Epidermal melanocyte (primary cell): ENCODE results near the gene NUP153.
"Not testable (repeated sequence)": the region's sequence is repeated elsewhere in the genome, so short reads cannot be mapped to it uniquely, and the experiment has no call there.

Experiments
- DNase-seq: peaks from one replicate; pipeline ENCODE4 v3.0.0; 2011; ENCODE audit warnings: low spot score; ENCODE audit not compliant: insufficient read length

NUP153 gene

DNA sequence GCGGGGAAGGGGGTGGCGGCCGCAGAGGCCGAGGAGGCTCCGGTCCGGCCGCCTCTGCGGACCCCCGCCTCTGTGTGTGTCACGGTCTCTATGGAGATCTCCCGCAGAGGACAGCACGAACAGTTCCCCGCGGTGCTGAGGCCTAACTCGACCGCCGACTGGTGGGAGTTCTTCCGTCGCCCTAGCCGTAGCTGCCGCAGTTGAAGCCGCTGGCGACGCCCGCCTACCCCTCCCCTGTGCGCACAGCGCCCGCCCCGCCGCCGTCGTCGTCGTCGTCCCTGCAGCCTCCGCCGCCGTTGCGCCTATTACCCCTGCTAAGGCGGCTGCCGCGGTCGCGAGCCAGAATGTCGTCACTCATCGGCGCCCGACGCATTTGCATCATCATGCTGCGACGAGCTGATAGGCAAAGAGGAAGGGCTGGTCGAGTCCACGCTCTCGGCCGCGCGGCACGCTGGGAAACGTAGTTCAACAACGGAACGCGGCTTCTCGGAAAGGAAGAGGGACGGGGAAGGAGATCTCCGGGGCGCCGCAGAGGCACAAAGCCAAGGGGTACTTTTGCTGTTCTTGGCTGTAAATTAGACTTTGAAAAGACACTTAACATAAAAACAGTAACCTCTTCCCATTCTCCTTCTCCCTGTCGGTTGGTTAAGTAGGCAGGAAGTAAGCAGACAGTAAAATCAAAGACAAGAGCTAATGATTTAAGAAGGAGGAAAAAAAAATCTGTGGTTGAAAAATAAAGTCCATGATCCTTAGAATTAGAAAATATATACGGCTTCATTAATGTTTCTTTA is at the start of gene NUP153:
NUP153 (minus strand) TSS at position 346 of the 791 bp plus-strand sequence. CDS start 538 bp downstream, outside the sequence.
- DNase-seq, result peak; percentile 97

DNA sequence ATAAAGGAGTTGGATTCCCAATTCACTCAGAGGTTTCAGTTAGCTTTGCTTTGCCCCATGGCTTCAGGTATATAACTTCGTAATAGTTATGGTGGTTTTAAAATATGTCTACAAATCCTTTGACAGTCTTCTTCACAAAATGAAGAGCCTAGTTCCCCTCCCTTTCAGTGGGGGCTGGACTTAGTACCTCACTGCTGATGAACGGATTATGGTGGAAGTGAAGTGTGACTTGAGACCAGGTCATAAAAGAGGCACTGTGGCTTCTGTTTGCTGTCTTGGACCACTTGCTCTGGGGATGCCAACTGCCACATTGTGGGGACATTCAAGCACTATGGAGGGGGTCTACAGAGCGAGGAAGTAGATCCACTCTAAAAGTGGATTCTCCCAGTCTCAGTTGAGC is 47.5 kb upstream of the NUP153 start:
- DNase-seq, result no peak

GRCh38 chr6:17745324-17745723 is 38.6 kb upstream of the NUP153 start:
- not testable (repeated sequence) for DNase-seq

DNA sequence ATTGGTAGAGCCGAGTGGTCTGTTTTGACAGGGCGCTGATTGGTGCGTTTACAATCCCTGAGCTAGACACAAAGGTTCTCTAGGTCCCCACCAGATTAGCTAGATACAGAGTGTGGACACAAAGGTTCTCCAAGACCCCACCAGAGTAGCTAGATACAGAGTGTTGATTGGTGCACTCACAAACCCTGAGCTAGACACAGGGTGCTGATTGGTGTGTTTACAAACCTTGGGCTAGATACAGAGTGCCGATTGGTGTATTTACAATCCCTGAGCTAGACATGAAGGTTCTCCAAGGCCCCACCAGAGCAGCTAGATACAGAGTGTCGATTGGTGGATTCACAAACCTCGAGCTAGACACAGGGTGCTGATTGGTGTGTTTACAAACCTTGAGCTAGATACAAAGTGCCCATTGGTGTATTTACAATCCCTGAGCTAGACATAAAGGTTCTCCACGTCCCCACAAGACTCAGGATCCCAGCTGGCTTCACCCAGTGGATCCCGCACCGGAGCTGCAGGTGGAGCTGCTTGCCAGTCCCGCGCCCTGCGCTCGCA is 38.1 kb upstream of the NUP153 start:
- DNase-seq, result not testable (repeated sequence)

- DNase-seq, result no peak
Measured at GRCh38 chr6:17744019-17744756, 37.5 kb upstream of the NUP153 start.

DNA sequence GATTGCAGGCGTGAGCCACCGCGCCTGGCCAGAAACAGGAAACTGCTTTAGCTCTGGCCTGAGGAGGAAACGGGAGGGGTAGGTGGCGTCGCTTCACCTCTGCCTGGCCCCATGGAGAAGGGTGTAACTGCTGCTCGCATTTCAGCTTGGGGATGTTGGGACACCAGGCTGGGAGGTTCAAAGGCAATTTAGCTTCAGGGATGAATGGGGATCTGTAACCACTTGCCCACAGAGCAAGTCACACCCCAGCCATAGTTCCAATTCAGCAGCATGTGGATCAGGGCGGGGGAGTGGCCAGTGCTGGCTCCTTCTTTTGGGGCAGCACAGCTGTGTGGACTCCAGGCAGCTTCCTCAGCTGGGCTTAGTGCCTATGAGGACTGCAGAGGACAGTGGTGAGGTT is 34.8 kb upstream of the NUP153 start:
- DNase-seq, result no peak

GRCh38 chr6:17740559-17741220 is 34.0 kb upstream of the NUP153 start:
- no peak for DNase-seq

- no peak for DNase-seq
Measured at GRCh38 chr6:17737704-17738252, 31.1 kb upstream of the NUP153 start.

DNA sequence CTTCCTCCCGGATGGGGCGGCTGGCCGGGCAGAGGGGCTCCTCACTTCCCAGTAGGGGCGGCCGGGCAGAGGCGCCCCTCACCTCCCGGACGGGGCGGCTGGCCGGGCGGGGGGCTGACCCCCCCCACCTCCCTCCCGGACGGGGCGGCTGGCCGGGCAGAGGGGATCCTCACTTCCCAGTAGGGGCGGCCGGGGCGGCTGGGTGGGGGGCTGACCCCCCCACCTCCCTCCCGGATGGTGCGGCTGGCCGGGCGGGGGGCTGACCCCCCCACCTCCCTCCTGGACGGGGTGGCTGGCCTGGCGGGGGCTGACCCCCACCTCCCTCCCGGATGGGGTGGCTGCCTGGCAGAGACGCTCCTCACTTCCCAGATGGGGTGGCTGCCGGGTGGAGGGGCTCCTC is 28.6 kb upstream of the NUP153 start:
- not testable (repeated sequence) for DNase-seq

DNA sequence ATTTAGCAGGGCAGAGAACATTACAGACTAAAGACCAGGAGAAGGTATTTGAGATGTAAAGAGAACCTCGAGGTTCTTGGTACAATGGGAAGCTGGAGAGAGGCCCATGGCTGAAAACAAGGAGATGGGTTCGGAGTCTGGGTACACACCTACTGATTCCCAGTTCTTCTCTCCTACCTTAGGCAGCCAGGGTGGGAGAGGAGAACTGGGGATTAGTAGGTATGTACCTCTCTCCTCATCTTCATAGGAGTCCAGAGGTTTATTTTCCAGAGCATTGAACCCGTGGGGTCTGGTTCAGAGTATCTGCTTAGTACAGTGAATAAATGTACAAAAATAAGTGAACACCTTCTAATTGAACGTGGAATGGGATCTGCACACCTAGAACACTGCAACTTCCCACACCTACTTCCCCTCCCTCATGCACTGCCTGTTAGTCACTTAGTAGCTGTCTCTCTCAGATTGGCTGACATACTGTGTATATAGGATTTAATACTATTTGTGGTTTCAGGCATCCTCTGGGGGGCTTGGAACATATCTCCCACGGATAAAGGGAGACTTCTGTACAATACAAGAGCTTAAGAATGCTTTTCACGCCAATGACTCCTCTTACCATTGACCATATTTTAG is 23.5 kb upstream of the NUP153 start:
- DNase-seq, result no peak

GRCh38 chr6:17729223-17730077 is 22.7 kb upstream of the NUP153 start:
- no peak for DNase-seq

- no peak for DNase-seq
Measured at GRCh38 chr6:17728551-17729222, 22.0 kb upstream of the NUP153 start.

DNA sequence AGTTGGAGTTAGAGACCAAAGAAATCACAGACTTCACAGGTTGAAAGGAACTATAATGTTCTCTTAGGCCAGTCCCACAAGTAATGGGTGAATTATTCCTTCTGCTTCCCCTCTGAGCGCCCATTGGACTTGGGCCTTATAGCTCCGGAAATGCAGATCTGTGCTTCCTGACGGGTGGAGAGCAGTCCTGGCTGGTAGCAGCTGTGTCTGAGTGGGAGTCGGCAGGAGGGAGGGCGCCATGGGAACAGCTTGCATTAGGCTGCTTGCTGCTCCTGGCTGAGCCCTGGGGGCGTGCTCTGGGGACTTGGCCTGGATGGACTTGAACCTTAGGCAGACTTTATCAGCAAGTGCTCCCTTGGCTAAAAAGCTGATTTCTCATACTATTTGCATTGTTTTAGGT is 18.4 kb upstream of the NUP153 start:
- DNase-seq, result no peak

- DNase-seq, result no peak
Measured at GRCh38 chr6:17724341-17724740, 17.6 kb upstream of the NUP153 start.

DNA sequence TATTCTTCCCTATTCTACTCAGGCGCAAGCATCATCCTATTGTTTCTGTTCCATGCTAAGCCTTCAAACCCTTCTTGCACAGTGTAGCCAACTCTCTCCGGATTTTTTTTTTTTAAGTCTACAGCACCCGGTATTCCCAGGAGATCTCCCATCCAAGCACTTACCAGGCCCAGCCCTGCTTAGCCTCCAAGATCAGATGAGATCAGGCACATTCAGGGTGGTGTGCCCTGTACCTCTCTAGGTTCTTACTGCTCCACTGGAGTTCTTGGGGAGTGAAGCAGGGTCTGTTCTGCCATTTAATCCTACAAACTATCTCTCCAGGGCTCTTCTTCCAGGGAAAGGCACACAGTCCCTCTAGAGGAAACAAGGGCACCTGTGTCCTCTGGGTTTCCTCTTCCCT is 14.9 kb upstream of the NUP153 start:
- no peak for DNase-seq

DNA sequence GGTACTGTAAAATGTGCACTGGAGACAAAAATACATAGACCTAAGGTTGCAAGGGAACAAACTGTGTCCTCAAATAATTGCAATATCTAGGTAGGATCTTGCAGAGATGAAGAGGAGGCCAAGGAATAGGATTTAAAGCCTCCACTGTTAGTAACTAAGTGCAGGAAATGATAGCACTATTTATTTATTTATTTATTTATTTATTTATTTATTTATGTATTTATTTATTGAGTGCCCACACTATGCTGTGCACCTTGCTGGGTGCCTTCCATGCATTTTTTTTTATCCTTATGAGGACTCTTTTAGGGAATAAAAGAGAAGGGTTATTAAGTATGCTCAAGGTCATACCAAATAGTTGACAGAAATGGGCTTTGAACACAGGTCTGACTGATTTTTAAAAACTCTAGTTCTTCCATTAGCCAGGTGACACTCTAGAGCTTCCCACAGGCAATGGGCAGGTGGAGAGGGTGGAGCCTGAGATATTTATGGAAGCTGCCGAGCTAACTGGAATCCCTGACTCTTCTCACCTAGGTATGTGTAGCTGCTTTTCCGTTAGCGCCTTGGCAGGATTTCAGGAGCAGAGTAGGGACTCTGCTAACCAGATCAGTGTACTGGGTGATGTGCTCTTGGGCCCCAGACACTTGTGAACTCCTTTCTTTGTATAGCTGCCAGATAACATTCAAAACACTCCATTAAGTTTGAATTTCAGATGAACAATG is 12.8 kb upstream of the NUP153 start:
- DNase-seq, result no peak

- DNase-seq, result no peak
Measured at GRCh38 chr6:17716221-17716620, 9.5 kb upstream of the NUP153 start.

DNA sequence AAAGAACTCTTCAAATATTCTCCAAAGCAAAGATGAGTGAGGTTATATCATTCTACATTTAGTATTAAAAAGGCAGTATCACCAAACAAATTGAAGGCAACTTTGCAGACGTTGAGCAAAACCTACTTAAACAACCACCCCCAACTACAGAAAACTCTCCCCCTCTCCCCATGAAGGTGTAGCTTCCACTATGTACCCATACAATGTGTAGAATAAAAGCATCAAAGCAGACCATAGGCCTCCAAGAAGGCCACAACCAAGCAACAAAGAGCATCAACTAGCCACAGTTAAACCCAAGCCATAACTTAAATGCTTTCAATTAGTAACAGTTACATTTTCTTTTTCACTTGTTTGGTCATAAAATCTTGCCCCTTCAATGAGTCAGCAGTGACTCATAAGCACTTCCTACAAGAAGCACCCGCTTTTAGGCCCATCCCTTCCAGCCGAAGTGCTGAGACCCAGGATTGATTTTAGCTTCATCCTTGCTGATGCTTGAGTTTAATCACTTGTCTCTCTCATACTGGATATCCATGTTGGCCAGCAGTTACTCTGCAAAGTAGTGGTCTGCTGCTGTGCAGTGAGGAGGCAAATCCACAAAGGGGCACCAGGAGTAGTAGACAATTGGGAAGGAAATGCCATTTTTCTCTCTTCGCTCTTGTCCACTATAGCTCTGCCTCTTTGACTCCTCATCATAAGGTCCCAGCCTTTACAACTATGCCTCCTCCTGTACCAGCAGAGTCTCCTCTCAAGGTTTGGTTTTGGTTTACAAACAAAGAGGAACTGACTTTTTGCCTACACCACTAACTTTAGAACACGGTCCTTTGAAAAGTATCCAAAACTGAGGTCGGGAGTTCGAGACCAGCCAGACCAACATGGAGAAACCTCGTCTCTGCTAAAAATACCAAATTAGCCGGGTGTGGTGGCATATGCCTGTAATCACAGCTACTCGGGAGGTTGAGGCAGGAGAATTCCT is 8.4 kb upstream of the NUP153 start:
- peak; percentile 32 for DNase-seq
